Neural progenitor cell (in vitro differentiated cells): Measurements from ENCODE around the gene SPATC1L. TPM values are rescaled to one million over a fixed set of nuclear protein-coding genes. Genes with fewer than 3 reads are reported as not detected.

Experiments used
- DNase-seq: peaks from one replicate; pipeline ENCODE4 v3.0.0-alpha.2; 2016; ENCODE audit warnings: low spot score
- H2AFZ ChIP-seq: fragments of 200-600 bp; sonication (generic); replicated peaks from 2 replicates; pipeline ENCODE4 v1.6.1; 2016; ENCODE audit warnings: antibody characterized with exemption
- H3F3A ChIP-seq: fragments of 200-600 bp; sonication (generic); 2 replicates; pipeline ENCODE4 v1.6.1; 2016; ENCODE audit warnings: antibody characterized with exemption, low read depth
- H3K27ac ChIP-seq: fragments of 200-600 bp; sonication (generic); 2 replicates; pipeline ENCODE4 v1.5.1; 2016; ENCODE audit warnings: mild to moderate bottlenecking
- H3K27me3 ChIP-seq: fragments of 200-600 bp; sonication (generic); 2 replicates; pipeline ENCODE4 v1.6.1; 2016; ENCODE audit warnings: mild to moderate bottlenecking, moderate library complexity
- H3K36me3 ChIP-seq: fragments of 200-600 bp; sonication (generic); 2 replicates; pipeline ENCODE4 v1.5.1; 2016
- H3K4me1 ChIP-seq: fragments of 200-600 bp; sonication (generic); 2 replicates; pipeline ENCODE4 v1.6.1; 2016; ENCODE audit warnings: mixed run types
- H3K4me2 ChIP-seq: fragments of 200-600 bp; sonication (generic); 2 replicates; pipeline ENCODE4 v1.6.1; 2016
- H3K4me3 ChIP-seq: fragments of 200-600 bp; sonication (generic); 2 replicates; pipeline ENCODE4 v1.5.1; 2016
- H3K79me2 ChIP-seq: fragments of 200-600 bp; sonication (generic); 2 replicates; pipeline ENCODE4 v1.6.1; 2016; ENCODE audit warnings: low read depth
- H3K9ac ChIP-seq: fragments of 200-600 bp; sonication (generic); 2 replicates; pipeline ENCODE4 v1.6.1; 2016
- H3K9me3 ChIP-seq: fragments of 200-600 bp; sonication (generic); 2 replicates; pipeline ENCODE4 v1.5.1; 2016; ENCODE audit warnings: low read depth
- H4K20me1 ChIP-seq: fragments of 200-600 bp; sonication (generic); 2 replicates; pipeline ENCODE4 v1.6.1; 2016; ENCODE audit warnings: low read depth
- H3K27ac Mint-ChIP-seq: 3 replicates; pipeline ENCODE4 v1.8.0; 2021; ENCODE audit warnings: mixed read lengths
- H3K27me3 Mint-ChIP-seq: 2 replicates; pipeline ENCODE4 v1.8.0; 2022; ENCODE audit warnings: low read depth, mild to moderate bottlenecking, inconsistent platforms, moderate library complexity, mixed read lengths; ENCODE audit not compliant: insufficient read depth
- H3K36me3 Mint-ChIP-seq: 3 replicates; pipeline ENCODE4 v1.8.0; 2021; ENCODE audit warnings: mixed read lengths
- H3K4me1 Mint-ChIP-seq: 3 replicates; pipeline ENCODE4 v1.8.0; 2021; ENCODE audit warnings: mixed read lengths
- H3K4me3 Mint-ChIP-seq: 3 replicates; pipeline ENCODE4 v1.8.0; 2021; ENCODE audit warnings: mild to moderate bottlenecking, moderate library complexity, mixed read lengths
- H3K9me3 Mint-ChIP-seq: 3 replicates; pipeline ENCODE4 v1.8.0; 2020; ENCODE audit warnings: mixed read lengths
- CTCF ChIP-seq: fragments of 200-600 bp; sonication (generic); IDR thresholded peaks from 2 replicates; pipeline ENCODE4 v1.5.1; 2017; ENCODE audit warnings: antibody characterized with exemption, mild to moderate bottlenecking
- EZH2 ChIP-seq: fragments of 200-600 bp; sonication (generic); IDR thresholded peaks from 2 replicates; pipeline ENCODE4 v1.6.1; 2017; ENCODE audit warnings: antibody characterized with exemption, mild to moderate bottlenecking, moderate library complexity
- EZH2phosphoT487 ChIP-seq: fragments of 200-600 bp; sonication (generic); IDR thresholded peaks from 2 replicates; pipeline ENCODE4 v1.6.1; 2017; ENCODE audit warnings: antibody characterized with exemption
- total RNA-seq: library from RNA; depleted of rRNA; stranded (reverse); fragments of >200 nt; gene quantifications from 2 replicates; pipeline ENCODE4 v1.2.3, GENCODE V29; 2015; ENCODE audit warnings: low replicate concordance

The SPATC1L gene
- total RNA-seq, 1 donor from 2014 or later, result 5.1 TPM

DNA sequence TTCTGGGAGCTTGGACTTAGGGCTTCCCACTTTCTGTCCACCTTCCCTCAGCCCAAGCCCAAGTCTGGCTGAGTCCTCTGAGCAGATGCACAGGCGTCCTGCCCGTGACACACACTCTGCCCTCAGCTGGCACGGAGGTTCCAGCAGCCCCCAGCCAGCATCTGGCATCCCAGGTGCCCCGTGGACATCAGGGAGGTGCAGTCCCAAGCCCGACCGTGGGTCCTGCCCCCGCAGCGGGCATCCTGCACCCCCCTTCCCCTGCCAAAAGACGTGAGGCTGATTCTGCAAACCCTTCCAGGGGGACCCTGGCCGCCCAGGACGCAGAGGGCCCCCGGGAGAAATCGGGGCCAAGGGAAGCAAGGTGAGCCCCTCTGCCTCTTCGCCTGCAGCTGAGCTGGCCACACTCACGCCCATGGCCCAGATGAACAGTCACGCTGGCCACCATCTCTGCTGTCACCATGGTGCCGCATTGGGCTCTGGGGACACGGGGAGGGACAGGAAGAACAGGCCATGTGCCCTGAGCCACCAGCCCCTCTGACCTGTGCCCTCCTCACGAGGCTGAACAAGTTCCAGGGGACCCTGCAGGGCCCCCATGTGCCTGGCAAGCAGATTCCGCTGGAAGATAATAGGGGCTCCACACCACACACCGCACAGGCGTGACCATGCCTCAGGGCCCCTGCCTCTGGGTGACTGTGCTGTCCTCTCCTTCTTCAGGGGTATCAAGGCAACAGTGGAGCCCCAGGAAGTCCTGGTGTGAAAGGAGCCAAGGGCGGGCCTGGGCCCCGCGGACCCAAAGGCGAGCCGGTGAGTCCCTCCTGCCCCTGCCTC, 65.7 kb downstream of the SPATC1L start:
- Mint-ChIP-seq H3K36me3 (peaks cover 7% of the 10 kb centered on the region), H3K4me3 (no peak overlapping the region), H3K4me1 (no peaks in the 10 kb centered on the region), H3K9me3 (peaks cover 3% of the 10 kb centered on the region), H3K27ac (no peak overlapping the region), H3K27me3 (no peaks in the 10 kb centered on the region)
- H3K36me3 ChIP-seq, result no peaks in the 10 kb centered on the region
- TF ChIP-seq CTCF (no peak), EZH2 (no peak), EZH2phosphoT487 (no peak)
- H2AFZ ChIP-seq, result no peak overlapping the region
- no peak overlapping the region for H3K27ac ChIP-seq
- no peaks in the 10 kb centered on the region for H3K4me1 ChIP-seq
- no peaks in the 10 kb centered on the region for H3F3A ChIP-seq
- no peak overlapping the region for H3K4me2 ChIP-seq
- no peaks in the 10 kb centered on the region for H4K20me1 ChIP-seq
- no peak overlapping the region for H3K9ac ChIP-seq
- H3K27me3 ChIP-seq, result no peaks in the 10 kb centered on the region
- H3K79me2 ChIP-seq, result no peaks in the 10 kb centered on the region
- no peaks in the 10 kb centered on the region for H3K9me3 ChIP-seq
- no peak for DNase-seq
- no peak overlapping the region for H3K4me3 ChIP-seq

DNA sequence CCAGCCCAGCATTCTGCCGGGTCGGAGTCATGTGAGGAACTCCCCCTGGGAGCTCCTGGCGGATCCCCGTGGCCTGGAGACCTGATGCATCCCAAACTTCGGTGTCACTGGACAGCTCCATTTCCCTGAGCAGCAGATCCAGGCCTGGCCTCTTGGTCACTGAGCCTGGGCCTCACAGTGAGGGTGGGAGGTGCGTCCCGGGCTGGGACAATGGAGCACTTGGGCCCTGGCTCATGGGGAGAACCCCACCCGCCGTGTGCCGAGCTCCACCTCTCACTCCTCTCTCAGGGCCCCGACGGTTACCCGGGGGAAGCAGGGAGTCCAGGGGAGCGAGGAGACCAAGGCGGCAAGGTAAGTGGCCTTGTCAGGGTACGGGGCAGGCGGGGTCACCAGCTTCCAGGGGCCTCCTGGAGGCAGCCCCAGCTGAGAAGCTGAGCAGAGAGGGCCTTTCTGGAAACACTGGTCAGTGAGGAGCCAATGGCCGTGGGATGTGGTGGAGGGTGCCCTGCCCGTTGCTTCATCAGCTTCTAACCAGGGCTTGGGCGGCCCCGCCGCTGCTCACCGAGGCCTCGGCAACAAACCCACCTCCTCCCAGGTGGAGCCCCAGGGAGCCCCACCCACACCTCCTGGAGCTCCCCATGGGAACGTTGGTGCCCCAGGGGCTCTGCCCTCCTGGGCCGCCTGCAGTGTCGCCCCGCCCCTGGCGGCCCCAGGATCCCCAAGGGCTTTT, 66.5 kb downstream of the SPATC1L start:
- TF ChIP-seq EZH2phosphoT487 (no peak), CTCF (no peak), EZH2 (no peak)
- Histone ChIP-seq H3K36me3 (no peaks in the 10 kb centered on the region), H3K27me3 (no peaks in the 10 kb centered on the region), H3K4me2 (no peak overlapping the region), H2AFZ (no peak overlapping the region), H3K79me2 (no peaks in the 10 kb centered on the region), H4K20me1 (no peaks in the 10 kb centered on the region), H3K4me1 (no peaks in the 10 kb centered on the region), H3K9me3 (no peaks in the 10 kb centered on the region), H3F3A (no peaks in the 10 kb centered on the region), H3K27ac (no peak overlapping the region), H3K4me3 (no peak overlapping the region), H3K9ac (no peak overlapping the region)
- Mint-ChIP-seq H3K27ac (no peak overlapping the region), H3K4me1 (no peaks in the 10 kb centered on the region), H3K9me3 (peaks cover 3% of the 10 kb centered on the region), H3K27me3 (no peaks in the 10 kb centered on the region), H3K4me3 (no peak overlapping the region), H3K36me3 (peaks cover 8% of the 10 kb centered on the region)
- DNase-seq, result no peak

DNA sequence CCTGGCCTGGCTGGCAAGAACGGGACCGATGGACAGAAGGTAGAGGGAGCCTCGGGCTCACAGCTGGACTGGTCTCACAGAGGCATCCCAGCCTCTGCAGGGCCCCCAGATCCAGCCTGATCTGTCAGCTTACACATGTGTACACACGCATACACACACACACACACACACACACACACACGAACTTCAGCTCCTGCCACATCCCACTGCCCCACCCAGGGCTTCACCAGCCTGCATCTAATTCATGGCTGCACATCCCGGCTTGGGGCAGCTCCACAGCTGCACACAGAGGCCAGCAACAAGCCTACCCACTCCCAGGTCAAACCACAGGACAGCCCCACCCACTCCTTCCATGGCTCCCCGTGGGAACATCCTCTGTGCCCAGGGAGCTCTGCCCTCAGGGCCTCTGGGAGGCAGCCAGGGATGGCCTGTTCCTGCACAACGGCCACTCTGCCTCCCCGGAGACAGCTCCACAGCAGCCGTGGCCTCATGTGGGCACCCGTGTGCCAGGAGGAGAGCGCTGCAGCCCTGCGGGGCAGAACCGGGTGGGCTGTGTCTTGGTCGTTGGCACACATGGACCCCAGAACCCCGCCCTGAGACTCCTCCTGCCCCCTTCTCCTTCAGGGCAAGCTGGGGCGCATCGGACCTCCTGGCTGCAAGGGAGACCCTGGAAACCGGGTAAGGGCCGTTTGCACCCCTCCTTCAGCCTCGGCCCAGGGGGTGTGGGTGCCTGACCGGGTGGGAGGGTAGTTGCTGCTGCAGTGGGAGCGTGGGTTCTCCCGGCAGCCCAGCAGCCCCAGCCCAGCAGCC, 67.3 kb downstream of the SPATC1L start:
- TF ChIP-seq CTCF, result no peak
- TF ChIP-seq EZH2phosphoT487, result no peak
- TF ChIP-seq EZH2, result no peak
- Histone ChIP-seq H3K9ac (no peak overlapping the region), H3K9me3 (no peaks in the 10 kb centered on the region), H3K27me3 (no peaks in the 10 kb centered on the region), H3K4me1 (no peaks in the 10 kb centered on the region), H3K36me3 (no peaks in the 10 kb centered on the region), H3K79me2 (no peaks in the 10 kb centered on the region), H3K27ac (no peak overlapping the region), H3F3A (no peaks in the 10 kb centered on the region), H3K4me2 (no peak overlapping the region), H3K4me3 (no peak overlapping the region), H4K20me1 (no peaks in the 10 kb centered on the region), H2AFZ (no peak overlapping the region)
- peaks cover 3% of the 10 kb centered on the region for H3K9me3 Mint-ChIP-seq
- no peak overlapping the region for H3K4me3 Mint-ChIP-seq
- peaks cover 8% of the 10 kb centered on the region for H3K36me3 Mint-ChIP-seq
- no peaks in the 10 kb centered on the region for H3K27me3 Mint-ChIP-seq
- no peak for DNase-seq
- no peak overlapping the region for H3K27ac Mint-ChIP-seq
- no peaks in the 10 kb centered on the region for H3K4me1 Mint-ChIP-seq
